Daoy (cell line): ENCODE measurements around the gene AKT1. TPM values are rescaled to one million over a fixed set of nuclear protein-coding genes. Genes with fewer than 3 reads are reported as not detected.

Source experiments
- DNase-seq: peaks from one replicate; pipeline ENCODE4 v3.0.0-alpha.2; 2015; ENCODE audit warnings: low read depth
- total RNA-seq: library from RNA; depleted of rRNA; stranded (reverse); fragments of >200 nt; shearing (Covaris generic); gene quantifications from 2 replicates; pipeline ENCODE4 v1.2.3, GENCODE V29; 2014

The AKT1 gene
- total RNA-seq, 1 experiment from 2014 or later: 125 TPM

- no peak for DNase-seq
Observed at GRCh38 chr14:104786091-104786586, 9.4 kb downstream of the AKT1 start.

GRCh38 chr14:104785708-104786080 lies 9.9 kb downstream of the AKT1 start:
- DNase-seq: no peak

GRCh38 chr14:104784846-104785707 lies 10.5 kb downstream of the AKT1 start:
- no peak for DNase-seq

- no peak for DNase-seq
Observed at GRCh38 chr14:104784218-104784568, 11.4 kb downstream of the AKT1 start.

- no peak for DNase-seq
Observed at GRCh38 chr14:104783484-104784217, 11.9 kb downstream of the AKT1 start.

- DNase-seq: no peak
Observed at GRCh38 chr14:104782808-104783139, 12.8 kb downstream of the AKT1 start.

- no peak for DNase-seq
Observed at GRCh38 chr14:104782086-104782807, 13.3 kb downstream of the AKT1 start.

GRCh38 chr14:104781271-104782077 lies 14.1 kb downstream of the AKT1 start:
- no peak for DNase-seq

- DNase-seq: no peak
Observed at GRCh38 chr14:104780513-104781030, 15.0 kb downstream of the AKT1 start.

- DNase-seq: no peak
Observed at GRCh38 chr14:104779776-104780512, 15.6 kb downstream of the AKT1 start.

GRCh38 chr14:104778694-104779331 lies 16.7 kb downstream of the AKT1 start:
- no peak for DNase-seq

GRCh38 chr14:104777808-104778249 lies 17.7 kb downstream of the AKT1 start:
- no peak for DNase-seq

GRCh38 chr14:104776961-104777807 lies 18.4 kb downstream of the AKT1 start:
- DNase-seq: no peak

- DNase-seq: no peak
Observed at GRCh38 chr14:104776481-104776880, 19.1 kb downstream of the AKT1 start.

GRCh38 chr14:104775073-104775489 lies 20.5 kb downstream of the AKT1 start:
- DNase-seq: no peak

GRCh38 chr14:104774453-104775072 lies 21.0 kb downstream of the AKT1 start:
- DNase-seq: no peak

- DNase-seq: no peak
Observed at GRCh38 chr14:104773505-104774452, 21.8 kb downstream of the AKT1 start.
